ENCODE results near the gene TSEN15.

GRCh38 chr1:184049836-184050468 is 1.6 kb upstream of the TSEN15 start:
- no peak for TF ChIP-seq CTCF (IDR thresholded peaks at IDR 0.05)
- TF ChIP-seq POLR2A (IDR thresholded peaks at IDR 0.05): no peak
